ENCODE measurements around the gene REXO2.

REXO2 gene

GRCh38 chr11:114401311-114401710 is 38.0 kb upstream of the REXO2 start:
- TF ChIP-seq CTCF (IDR thresholded peaks at IDR 0.05; ENCODE audit: low read length), result no peak
- TF ChIP-seq EZH2phosphoT487 (IDR thresholded peaks at IDR 0.05; ENCODE audit: low read length), result no peak
- no peak for TF ChIP-seq EZH2 (optimal IDR thresholded peaks at IDR 0.05; ENCODE audit: low read depth, low read length)
- peak overlapping the region; percentile 33; the same call in 1 of the 2 replicates for H2AFZ ChIP-seq (ENCODE audit: low read length)

GRCh38 chr11:114412946-114413345 is 26.3 kb upstream of the REXO2 start:
- TF ChIP-seq EZH2 (optimal IDR thresholded peaks at IDR 0.05; ENCODE audit: low read depth, low read length), result no peak
- no peak for TF ChIP-seq EZH2phosphoT487 (IDR thresholded peaks at IDR 0.05; ENCODE audit: low read length)

More at GRCh38 chr11:114401311-114401710, 38.0 kb upstream of the REXO2 start:
- H3K4me3 ChIP-seq (ENCODE audit: low read length), result peak overlapping the region; percentile 81
- H3K9me3 ChIP-seq (replicated peaks; ENCODE audit: insufficient read depth, low read length), result no peaks in the 10 kb centered on the region
- H3K27ac ChIP-seq (ENCODE audit: low read length), result peak overlapping the region; percentile 88; the same call in 1 of the 2 replicates
- H3F3A ChIP-seq (ENCODE audit: insufficient read depth, low read length), result peaks cover 8% of the 10 kb centered on the region
- peaks cover 9% of the 10 kb centered on the region; the same call in 1 of the 2 replicates for H3K4me1 ChIP-seq (ENCODE audit: low read length)
- no peaks in the 10 kb centered on the region for H4K20me1 ChIP-seq (ENCODE audit: insufficient read depth, low read length)
- DNase-seq, result no peak
- peaks cover 62% of the 10 kb centered on the region for H3K79me2 ChIP-seq (ENCODE audit: low read length)
- no peaks in the 10 kb centered on the region for H3K9me2 ChIP-seq (replicated peaks; ENCODE audit: insufficient read depth, low read length)
- H3K36me3 ChIP-seq (replicated peaks; ENCODE audit: insufficient read depth, low read length), result peaks cover 7% of the 10 kb centered on the region; the same call in 1 of the 2 replicates
- no peaks in the 10 kb centered on the region for H3K27me3 ChIP-seq (replicated peaks; ENCODE audit: insufficient read depth, low read length)
- peak overlapping the region; percentile 95 for H3K9ac ChIP-seq (ENCODE audit: low read length)
- H3K4me2 ChIP-seq (ENCODE audit: low read depth, low read length), result peak overlapping the region; percentile 90

GRCh38 chr11:114413958-114414357 is 25.3 kb upstream of the REXO2 start:
- H3K9me2 ChIP-seq (replicated peaks; ENCODE audit: insufficient read depth, low read length), result no peaks in the 10 kb centered on the region
- no peaks in the 10 kb centered on the region for H3K4me1 ChIP-seq (ENCODE audit: low read length)
- no peaks in the 10 kb centered on the region; the same call in 1 of the 2 replicates for H3K36me3 ChIP-seq (replicated peaks; ENCODE audit: insufficient read depth, low read length)
- no peak overlapping the region for H3K27ac ChIP-seq (ENCODE audit: low read length)
- TF ChIP-seq EZH2phosphoT487 (IDR thresholded peaks at IDR 0.05; ENCODE audit: low read length), result no peak
- TF ChIP-seq EZH2 (optimal IDR thresholded peaks at IDR 0.05; ENCODE audit: low read depth, low read length), result no peak
- TF ChIP-seq CTCF (IDR thresholded peaks at IDR 0.05; ENCODE audit: low read length), result no peak
- no peak overlapping the region for H2AFZ ChIP-seq (ENCODE audit: low read length)
- no peaks in the 10 kb centered on the region for H3K9me3 ChIP-seq (replicated peaks; ENCODE audit: insufficient read depth, low read length)
- H3K4me3 ChIP-seq (ENCODE audit: low read length), result no peak overlapping the region
- no peak overlapping the region for H3K9ac ChIP-seq (ENCODE audit: low read length)
- DNase-seq, result no peak
- no peaks in the 10 kb centered on the region for H3F3A ChIP-seq (ENCODE audit: insufficient read depth, low read length)
- H4K20me1 ChIP-seq (ENCODE audit: insufficient read depth, low read length), result no peaks in the 10 kb centered on the region
- H3K4me2 ChIP-seq (ENCODE audit: low read depth, low read length), result no peak overlapping the region
- H3K79me2 ChIP-seq (ENCODE audit: low read length), result no peaks in the 10 kb centered on the region
- H3K27me3 ChIP-seq (replicated peaks; ENCODE audit: insufficient read depth, low read length), result no peaks in the 10 kb centered on the region

More at GRCh38 chr11:114412946-114413345, 26.3 kb upstream of the REXO2 start:
- Histone ChIP-seq H3K27me3 (replicated peaks; ENCODE audit: insufficient read depth, low read length) (no peaks in the 10 kb centered on the region), H3K4me2 (ENCODE audit: low read depth, low read length) (no peak overlapping the region), H3K79me2 (ENCODE audit: low read length) (no peaks in the 10 kb centered on the region), H4K20me1 (ENCODE audit: insufficient read depth, low read length) (no peaks in the 10 kb centered on the region), H3K9me3 (replicated peaks; ENCODE audit: insufficient read depth, low read length) (no peaks in the 10 kb centered on the region), H3K4me3 (ENCODE audit: low read length) (no peak overlapping the region), H3K4me1 (ENCODE audit: low read length) (no peaks in the 10 kb centered on the region), H3K36me3 (replicated peaks; ENCODE audit: insufficient read depth, low read length) (no peaks in the 10 kb centered on the region; the same call in 1 of the 2 replicates), H3K9me2 (replicated peaks; ENCODE audit: insufficient read depth, low read length) (no peaks in the 10 kb centered on the region), H3K27ac (ENCODE audit: low read length) (no peak overlapping the region), H3K9ac (ENCODE audit: low read length) (no peak overlapping the region), H2AFZ (ENCODE audit: low read length) (no peak overlapping the region), H3F3A (ENCODE audit: insufficient read depth, low read length) (no peaks in the 10 kb centered on the region)
- no peak for DNase-seq

- Histone ChIP-seq H2AFZ (ENCODE audit: low read length) (no peak overlapping the region), H4K20me1 (ENCODE audit: insufficient read depth, low read length) (no peaks in the 10 kb centered on the region), H3K9me3 (replicated peaks; ENCODE audit: insufficient read depth, low read length) (no peaks in the 10 kb centered on the region), H3K4me3 (ENCODE audit: low read length) (no peak overlapping the region), H3K27ac (ENCODE audit: low read length) (no peak overlapping the region), H3K9ac (ENCODE audit: low read length) (no peak overlapping the region), H3F3A (ENCODE audit: insufficient read depth, low read length) (no peaks in the 10 kb centered on the region), H3K4me2 (ENCODE audit: low read depth, low read length) (no peak overlapping the region), H3K36me3 (replicated peaks; ENCODE audit: insufficient read depth, low read length) (no peaks in the 10 kb centered on the region), H3K27me3 (replicated peaks; ENCODE audit: insufficient read depth, low read length) (no peaks in the 10 kb centered on the region), H3K79me2 (ENCODE audit: low read length) (no peaks in the 10 kb centered on the region), H3K9me2 (replicated peaks; ENCODE audit: insufficient read depth, low read length) (no peaks in the 10 kb centered on the region), H3K4me1 (ENCODE audit: low read length) (no peaks in the 10 kb centered on the region)
- TF ChIP-seq EZH2 (optimal IDR thresholded peaks at IDR 0.05; ENCODE audit: low read depth, low read length), result no peak
- TF ChIP-seq CTCF (IDR thresholded peaks at IDR 0.05; ENCODE audit: low read length), result no peak
- TF ChIP-seq EZH2phosphoT487 (IDR thresholded peaks at IDR 0.05; ENCODE audit: low read length), result no peak
- no peak for DNase-seq
Measured at GRCh38 chr11:114416441-114416961, 22.8 kb upstream of the REXO2 start.

All from MM.1S (cell line).